GM23338 (cell line): ENCODE data around the gene UGT1A4. TPM values are rescaled to one million over a fixed set of nuclear protein-coding genes. Genes with fewer than 3 reads are reported as not detected.

Source experiments
- ATAC-seq: fragments of 200-7000 bp; cut with Tn5 transposase; 3 replicates; pipeline ENCODE4 v1.9.1; 2020
- DNase-seq: peaks from one replicate; pipeline ENCODE4 v3.0.0-alpha.2; 2015; ENCODE audit warnings: low spot score
- H2AFZ ChIP-seq: fragments of 200-600 bp; sonication (generic); 2 replicates; pipeline ENCODE4 v1.8.0; 2016; ENCODE audit warnings: antibody characterized with exemption, mild to moderate bottlenecking, moderate library complexity
- H3F3A ChIP-seq: fragments of 200-600 bp; sonication (generic); replicated peaks from 2 replicates; pipeline ENCODE4 v1.8.0; 2017; ENCODE audit warnings: antibody characterized with exemption, mixed run types, low read depth
- H3K27ac ChIP-seq: fragments of 200-600 bp; sonication (generic); 2 replicates; pipeline ENCODE4 v1.6.1; 2016; ENCODE audit warnings: low read depth
- H3K27me3 ChIP-seq: fragments of 200-600 bp; sonication (generic); 2 replicates; pipeline ENCODE4 v1.8.0; 2016; ENCODE audit warnings: mild to moderate bottlenecking, mixed run types, moderate library complexity; ENCODE audit not compliant: insufficient read depth
- H3K36me3 ChIP-seq: fragments of 200-600 bp; sonication (generic); 2 replicates; pipeline ENCODE4 v1.8.0; 2016; ENCODE audit warnings: mild to moderate bottlenecking; ENCODE audit not compliant: insufficient read depth
- H3K4me1 ChIP-seq: fragments of 200-600 bp; sonication (generic); 2 replicates; pipeline ENCODE4 v1.8.0; 2016; ENCODE audit warnings: mild to moderate bottlenecking, moderate library complexity; ENCODE audit not compliant: insufficient read depth
- H3K4me2 ChIP-seq: fragments of 200-600 bp; sonication (generic); 2 replicates; pipeline ENCODE4 v1.7.1; 2017; ENCODE audit warnings: mixed run types
- H3K4me3 ChIP-seq: fragments of 200-600 bp; sonication (generic); 2 replicates; pipeline ENCODE4 v1.6.1; 2016; ENCODE audit warnings: mixed run types
- H3K79me2 ChIP-seq: fragments of 200-600 bp; sonication (generic); replicated peaks from 2 replicates; pipeline ENCODE4 v1.8.0; 2017; ENCODE audit warnings: mild to moderate bottlenecking; ENCODE audit not compliant: insufficient read depth
- H3K9me2 ChIP-seq: fragments of 200-600 bp; sonication (generic); 2 replicates; pipeline ENCODE4 v1.8.0; 2017; ENCODE audit not compliant: insufficient read depth
- H4K20me1 ChIP-seq: fragments of 200-600 bp; sonication (generic); replicated peaks from 2 replicates; pipeline ENCODE4 v1.8.0; 2017; ENCODE audit warnings: mild to moderate bottlenecking; ENCODE audit not compliant: insufficient read depth
- H3K27ac Mint-ChIP-seq: 2 replicates; pipeline ENCODE4 v1.8.0; 2020; ENCODE audit warnings: inconsistent platforms, mild to moderate bottlenecking, moderate library complexity, mixed read lengths
- H3K27me3 Mint-ChIP-seq: 3 replicates; pipeline ENCODE4 v1.8.0; 2022; ENCODE audit warnings: low read depth, mild to moderate bottlenecking, moderate library complexity, mixed read lengths, inconsistent platforms; ENCODE audit not compliant: insufficient read depth, poor library complexity
- H3K36me3 Mint-ChIP-seq: 3 replicates; pipeline ENCODE4 v1.8.0; 2021; ENCODE audit warnings: low read depth, mild to moderate bottlenecking, inconsistent platforms, moderate library complexity, mixed read lengths
- H3K4me1 Mint-ChIP-seq: 3 replicates; pipeline ENCODE4 v1.8.0; 2020; ENCODE audit warnings: mild to moderate bottlenecking, inconsistent platforms, mixed read lengths
- H3K4me3 Mint-ChIP-seq: 3 replicates; pipeline ENCODE4 v1.8.0; 2021; ENCODE audit warnings: moderate library complexity, mild to moderate bottlenecking, inconsistent platforms, mixed read lengths
- H3K9me3 Mint-ChIP-seq: 3 replicates; pipeline ENCODE4 v1.8.0; 2020; ENCODE audit warnings: moderate library complexity, mild to moderate bottlenecking, inconsistent platforms, mixed read lengths
- CREB1 ChIP-seq: fragments of 250-450 bp; sonication (Bioruptor Pico); IDR thresholded peaks from 2 replicates; pipeline ENCODE4 v1.5.0; 2020; ENCODE audit warnings: low read depth, mild to moderate bottlenecking, moderate library complexity
- EZH2 ChIP-seq: fragments of 200-600 bp; sonication (generic); IDR thresholded peaks from one replicate; pipeline ENCODE4 v1.8.0; 2017; ENCODE audit warnings: antibody characterized with exemption, mild to moderate bottlenecking, low read depth; ENCODE audit not compliant: unreplicated experiment
- JUNB ChIP-seq: IDR thresholded peaks from one replicate; pipeline ENCODE4 v1.6.1; 2016; ENCODE audit warnings: antibody characterized with exemption; ENCODE audit not compliant: unreplicated experiment
- NANOG ChIP-seq: IDR thresholded peaks from 2 replicates; pipeline ENCODE4 v1.6.1; 2016; ENCODE audit warnings: antibody characterized with exemption, borderline replicate concordance
- POLR2AphosphoS5 ChIP-seq: IDR thresholded peaks from 2 replicates; pipeline ENCODE4 v1.6.1; 2016; ENCODE audit warnings: antibody characterized with exemption, low read depth
- STAT1 ChIP-seq: IDR thresholded peaks from one replicate; pipeline ENCODE4 v1.6.1; 2016; ENCODE audit warnings: antibody characterized with exemption; ENCODE audit not compliant: unreplicated experiment
- ZNF114 ChIP-seq: fragments of 250-450 bp; sonication (Bioruptor Pico); IDR thresholded peaks from 2 replicates; pipeline ENCODE4 v1.5.0; 2020; ENCODE audit warnings: mild to moderate bottlenecking, moderate library complexity
- ZNF462 ChIP-seq: fragments of 250-450 bp; sonication (Bioruptor Pico); IDR thresholded peaks from 2 replicates; pipeline ENCODE4 v1.5.0; 2020; ENCODE audit warnings: mild to moderate bottlenecking, moderate library complexity
- polyA plus RNA-seq: library from polyadenylated mRNA; unstranded; fragments of >200 nt; fragmentation: Nextera tagmentation; extraction: Ambion mirVana; gene quantifications from 2 replicates; pipeline ENCODE4 v1.2.1, GENCODE V29; 2016
- total RNA-seq: library from RNA; depleted of rRNA; stranded (reverse); fragments of >200 nt; shearing (Covaris generic); gene quantifications from 2 replicates; pipeline ENCODE4 v1.2.3, GENCODE V29; 2014

The UGT1A4 gene
- total and polyA plus RNA-seq, 2 experiments from 2014 or later: not detected

- Mint-ChIP-seq H3K4me3 (no peak overlapping the region), H3K27ac (no peak overlapping the region), H3K27me3 (peaks cover 3% of the 10 kb centered on the region), H3K9me3 (peaks cover 19% of the 10 kb centered on the region), H3K4me1 (no peaks in the 10 kb centered on the region), H3K36me3 (no peaks in the 10 kb centered on the region; the same call in 2 of the 3 replicates)
- no peaks in the 10 kb centered on the region for H3K36me3 ChIP-seq
- ATAC-seq (no peak), DNase-seq (no peak)
- H4K20me1 ChIP-seq: no peaks in the 10 kb centered on the region
- no peaks in the 10 kb centered on the region for H3K4me1 ChIP-seq
- H3K4me3 ChIP-seq: no peak overlapping the region
- no peaks in the 10 kb centered on the region for H3K27me3 ChIP-seq
- no peak for TF ChIP-seq ZNF462 (CRISPR knock-in tag)
- TF ChIP-seq CREB1 (CRISPR knock-in tag): no peak
- no peak for TF ChIP-seq EZH2
- no peak for TF ChIP-seq JUNB
- TF ChIP-seq ZNF114 (CRISPR knock-in tag): no peak
- TF ChIP-seq STAT1: no peak
- no peak for TF ChIP-seq NANOG
- TF ChIP-seq POLR2AphosphoS5: no peak
- H3K4me2 ChIP-seq: no peak overlapping the region
- no peaks in the 10 kb centered on the region for H3K79me2 ChIP-seq
- no peak overlapping the region for H2AFZ ChIP-seq
- H3K27ac ChIP-seq: no peak overlapping the region
- no peaks in the 10 kb centered on the region for H3F3A ChIP-seq
- no peaks in the 10 kb centered on the region for H3K9me2 ChIP-seq
These were observed 83.7 kb downstream of the UGT1A4 start for GRCh38 chr2:233802132-233802815.
